CD14-positive monocyte (primary cell): ENCODE results near the gene PTPRC. TPM values are rescaled to one million over a fixed set of nuclear protein-coding genes. Genes with fewer than 3 reads are reported as not detected.
A peak's percentile ranks its signal among the peaks of the same experiment; 100 is the strongest.

Experiments
- DNase-seq, 3 donors: peaks; one replicate each; pipeline ENCODE4 v3.0.0-alpha.2; 2011 to 2022
- H2AFZ ChIP-seq: 2 replicates; pipeline ENCODE4 v1.6.0; 2012; ENCODE audit warnings: mild to moderate bottlenecking, low read depth, low read length, inconsistent platforms; ENCODE audit not compliant: insufficient read depth, poor library complexity, severe bottlenecking
- H3K27ac ChIP-seq, 2 donors: 1 replicate in 1 of 2; 2 replicates in 1 of 2; pipeline ENCODE4 v1.5.1; 2012 to 2013; ENCODE audit warnings: low read length in 2 of 2, control low read depth in 1 of 2, inconsistent platforms in 1 of 2, low read depth in 1 of 2, mild to moderate bottlenecking in 1 of 2
- H3K27me3 ChIP-seq, 2 donors: one replicate each; pipeline versions ENCODE4 v1.6.0 to v1.6.1; 2011 to 2013; ENCODE audit warnings: low read length in 2 of 2; ENCODE audit not compliant: control insufficient read depth in 2 of 2, insufficient read depth in 2 of 2
- H3K36me3 ChIP-seq, 2 donors: replicated peaks in 1 of 2; 1 replicate in 1 of 2; 2 replicates in 1 of 2; pipeline versions ENCODE4 v1.5.1 to v1.6.1; 2012 to 2013; ENCODE audit warnings: low read length in 2 of 2, control low read depth in 1 of 2, inconsistent platforms in 1 of 2, mild to moderate bottlenecking in 1 of 2; ENCODE audit not compliant: insufficient read depth in 2 of 2, control insufficient read depth in 1 of 2
- H3K4me1 ChIP-seq, 2 donors: 1 replicate in 1 of 2; 2 replicates in 1 of 2; pipeline versions ENCODE4 v1.5.1 to v1.6.1; 2012 to 2013; ENCODE audit warnings: low read length in 2 of 2, control low read depth in 1 of 2, inconsistent platforms in 1 of 2, mild to moderate bottlenecking in 1 of 2, moderate library complexity in 1 of 2; ENCODE audit not compliant: insufficient read depth in 2 of 2, control insufficient read depth in 1 of 2
- H3K4me2 ChIP-seq: replicated peaks from 2 replicates; pipeline ENCODE3; 2012; ENCODE audit warnings: low read length, moderate library complexity, mild to moderate bottlenecking; ENCODE audit not compliant: poor library complexity, severe bottlenecking; ENCODE audit errors: extremely low read depth
- H3K4me3 ChIP-seq, 3 experiments: fragments of 200-600 bp in 1 of 3; sonication (generic) in 1 of 3; replicated peaks in 1 of 3; 1 replicate in 2 of 3; 2 replicates in 1 of 3; pipeline ENCODE4 v1.5.1; 2011 to 2013; ENCODE audit warnings: low read length in 3 of 3, mild to moderate bottlenecking in 3 of 3, control low read depth in 2 of 3, low read depth in 2 of 3, inconsistent platforms in 1 of 3, moderate library complexity in 1 of 3
- H3K79me2 ChIP-seq: 2 replicates; pipeline ENCODE4 v1.6.0; 2012; ENCODE audit warnings: mild to moderate bottlenecking, control low read depth, inconsistent platforms, low read length, moderate library complexity; ENCODE audit not compliant: insufficient read depth
- H3K9ac ChIP-seq: 2 replicates; pipeline ENCODE4 v1.6.0; 2017; ENCODE audit warnings: low read length, mild to moderate bottlenecking; ENCODE audit not compliant: insufficient read depth, poor library complexity, severe bottlenecking
- H3K9me3 ChIP-seq, 2 donors: replicated peaks in 1 of 2; 1 replicate in 1 of 2; 2 replicates in 1 of 2; pipeline versions ENCODE4 v1.5.1 to v1.6.1; 2012 to 2013; ENCODE audit warnings: low read length in 2 of 2, control low read depth in 1 of 2; ENCODE audit not compliant: control insufficient read depth in 1 of 2, insufficient read depth in 1 of 2
- H4K20me1 ChIP-seq: 2 replicates; pipeline ENCODE4 v1.6.0; 2012; ENCODE audit warnings: mild to moderate bottlenecking, low read length, control low read depth, moderate library complexity; ENCODE audit not compliant: insufficient read depth
- H3K27ac Mint-ChIP-seq, 7 donors: one replicate each; pipeline ENCODE4 v1.8.0; 2020; ENCODE audit warnings: mild to moderate bottlenecking in 7 of 7, mixed read lengths in 7 of 7, moderate library complexity in 6 of 7, inconsistent platforms in 2 of 7
- H3K27me3 Mint-ChIP-seq, 3 donors: one replicate each; pipeline ENCODE4 v1.8.0; 2021 to 2022; ENCODE audit warnings: low read depth in 3 of 3, mild to moderate bottlenecking in 3 of 3, mixed read lengths in 3 of 3, moderate library complexity in 3 of 3, inconsistent platforms in 1 of 3
- H3K36me3 Mint-ChIP-seq, 2 donors: one replicate each; pipeline ENCODE4 v1.8.0; 2020; ENCODE audit warnings: mixed read lengths in 2 of 2, inconsistent platforms in 1 of 2, mild to moderate bottlenecking in 1 of 2
- H3K4me1 Mint-ChIP-seq: one replicate; pipeline ENCODE4 v1.8.0; 2020; ENCODE audit warnings: mild to moderate bottlenecking, mixed read lengths
- H3K4me3 Mint-ChIP-seq, 2 donors: one replicate each; pipeline ENCODE4 v1.8.0; 2020; ENCODE audit warnings: mild to moderate bottlenecking in 2 of 2, mixed read lengths in 2 of 2, moderate library complexity in 1 of 2
- H3K9me3 Mint-ChIP-seq, 7 donors: one replicate each; pipeline ENCODE4 v1.8.0; 2020 to 2022; ENCODE audit warnings: mixed read lengths in 7 of 7, mild to moderate bottlenecking in 6 of 7, moderate library complexity in 6 of 7, inconsistent platforms in 2 of 7
- WGBS: methylation state at CpG from one replicate; pipeline ENCODE4 v1.1.5; 2013; ENCODE audit warnings: missing lambda C conversion rate; ENCODE audit not compliant: insufficient coverage; 5-methylcytosine and 5-hydroxymethylcytosine counted together
- intact Hi-C, 2 donors: fragments of 100-400 bp; cut with micrococcal nuclease; formaldehyde crosslinking; loops; one replicate each; pipeline versions ENCODE4 v1.15.0 to v1.15.1; 2023
- polyA plus RNA-seq, 3 donors: library from polyadenylated mRNA; depleted of rRNA in 1 of 3; unstranded in 2 of 3; stranded (reverse) in 1 of 3; fragments of 300-500 nt in 2 of 3; fragments of >200 nt in 1 of 3; fragmentation: Illumina TruSeq in 2 of 3; gene quantifications; 1 replicate in 2 of 3; 2 replicates in 1 of 3; pipeline ENCODE4 v1.2.3, GENCODE V29; 2012 to 2021
- TF ChIP-seq, protein P1 (sequence below): fragments of 200-600 bp; IDR thresholded peaks from one replicate; pipeline ENCODE4 v1.8.0; 2022; ENCODE audit warnings: antibody characterized with exemption, mild to moderate bottlenecking

PTPRC gene
- polyA plus RNA-seq, 3 donors: 410 to 992 (median 667) TPM

DNA sequence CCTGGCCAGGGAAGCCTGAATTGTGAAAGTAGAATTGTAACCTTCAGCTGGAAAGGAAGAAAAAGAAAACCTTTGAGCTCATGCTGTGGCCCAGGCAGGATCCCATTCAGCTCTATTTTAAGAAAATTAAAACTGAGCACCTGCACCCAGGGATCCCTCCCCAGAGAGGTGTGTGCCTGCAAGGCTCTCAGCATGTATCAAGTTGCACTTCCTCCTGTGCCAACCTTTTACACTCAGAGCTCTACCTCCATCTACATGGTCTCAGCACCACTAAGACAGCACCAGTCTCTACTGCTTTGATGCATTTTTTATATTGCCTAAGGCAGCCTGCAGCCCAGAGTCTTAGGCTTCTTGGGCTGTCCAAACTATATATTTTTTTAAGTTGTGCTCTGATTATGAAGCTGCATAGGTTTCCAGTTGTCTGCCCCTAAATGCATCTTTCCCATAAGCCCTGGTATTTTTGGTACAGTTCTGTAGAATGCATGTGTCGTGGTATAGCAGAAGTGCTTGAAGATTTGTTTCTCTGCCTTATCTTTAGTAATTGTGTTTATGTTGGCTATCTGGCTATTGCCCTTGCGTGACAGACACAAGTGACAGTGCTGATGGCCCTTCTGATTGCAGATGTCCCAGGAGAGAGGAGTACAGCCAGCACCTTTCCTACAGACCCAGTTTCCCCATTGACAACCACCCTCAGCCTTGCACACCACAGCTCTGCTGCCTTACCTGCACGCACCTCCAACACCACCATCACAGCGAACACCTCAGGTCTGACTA lies 63.1 kb downstream of the PTPRC start:
- Histone ChIP-seq H3K27ac (peak overlapping the region in 1 of 2 donors; percentile 40), H3K4me3 (no peak overlapping the region)
- intact Hi-C loops: loop anchor here in 1 of 2 donors (10.0 kb wide), 1 partner anchor 53 kb away; no protein-coding TSS in a partner anchor

GRCh38 chr1:198708761-198709525 lies 70.1 kb downstream of the PTPRC start:
- no peaks in the 10 kb centered on the region for H3K27me3 Mint-ChIP-seq
- no peak overlapping the region for H3K4me3 ChIP-seq
- H2AFZ ChIP-seq: no peak overlapping the region
- H3K27ac Mint-ChIP-seq: peak overlapping the region in 1 of 7 donors; percentile 37
- intact Hi-C loops: loop anchor here in 1 of 2 donors (10.0 kb wide), 1 partner anchor 46 kb away; no protein-coding TSS in a partner anchor
- peaks cover 9% of the 10 kb centered on the region for H3K79me2 ChIP-seq
- 100% methylated on average over 1 of the region's 5 CpGs for WGBS
- DNase-seq: no peak
- peaks cover 2% of the 10 kb centered on the region for H3K4me1 Mint-ChIP-seq
- no peaks in the 10 kb centered on the region for H3K9me3 Mint-ChIP-seq
- peak overlapping the region in 1 of 2 donors; percentile 7 for H3K27ac ChIP-seq
- peaks cover 100% of the 10 kb centered on the region for H4K20me1 ChIP-seq
- peaks cover 92 to 100% of the 10 kb centered on the region in 2 donors for H3K36me3 ChIP-seq
- no peaks in the 10 kb centered on the region for H3K27me3 ChIP-seq
- no peak overlapping the region for H3K9ac ChIP-seq
- TF ChIP-seq, protein P1, sequence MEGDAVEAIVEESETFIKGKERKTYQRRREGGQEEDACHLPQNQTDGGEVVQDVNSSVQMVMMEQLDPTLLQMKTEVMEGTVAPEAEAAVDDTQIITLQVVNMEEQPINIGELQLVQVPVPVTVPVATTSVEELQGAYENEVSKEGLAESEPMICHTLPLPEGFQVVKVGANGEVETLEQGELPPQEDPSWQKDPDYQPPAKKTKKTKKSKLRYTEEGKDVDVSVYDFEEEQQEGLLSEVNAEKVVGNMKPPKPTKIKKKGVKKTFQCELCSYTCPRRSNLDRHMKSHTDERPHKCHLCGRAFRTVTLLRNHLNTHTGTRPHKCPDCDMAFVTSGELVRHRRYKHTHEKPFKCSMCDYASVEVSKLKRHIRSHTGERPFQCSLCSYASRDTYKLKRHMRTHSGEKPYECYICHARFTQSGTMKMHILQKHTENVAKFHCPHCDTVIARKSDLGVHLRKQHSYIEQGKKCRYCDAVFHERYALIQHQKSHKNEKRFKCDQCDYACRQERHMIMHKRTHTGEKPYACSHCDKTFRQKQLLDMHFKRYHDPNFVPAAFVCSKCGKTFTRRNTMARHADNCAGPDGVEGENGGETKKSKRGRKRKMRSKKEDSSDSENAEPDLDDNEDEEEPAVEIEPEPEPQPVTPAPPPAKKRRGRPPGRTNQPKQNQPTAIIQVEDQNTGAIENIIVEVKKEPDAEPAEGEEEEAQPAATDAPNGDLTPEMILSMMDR: no peak
- no peaks in the 10 kb centered on the region for H3K4me1 ChIP-seq
- peaks cover 83 to 90% of the 10 kb centered on the region in 2 donors for H3K36me3 Mint-ChIP-seq
- H3K4me3 Mint-ChIP-seq: no peak overlapping the region
- no peak overlapping the region for H3K4me2 ChIP-seq
- H3K9me3 ChIP-seq: no peaks in the 10 kb centered on the region

More for the DNA sequence above, 63.1 kb downstream of the PTPRC start:
- no peak for DNase-seq
- H2AFZ ChIP-seq: no peak overlapping the region
- peaks cover 73% of the 10 kb centered on the region for H3K79me2 ChIP-seq
- H3K9me3 Mint-ChIP-seq: no peaks in the 10 kb centered on the region
- H3K4me1 ChIP-seq: no peaks in the 10 kb centered on the region
- H3K36me3 ChIP-seq: peaks cover 97 to 98% of the 10 kb centered on the region in 2 donors
- peaks cover 8% of the 10 kb centered on the region for H3K4me1 Mint-ChIP-seq
- H4K20me1 ChIP-seq: peaks cover 100% of the 10 kb centered on the region
- H3K9me3 ChIP-seq: no peaks in the 10 kb centered on the region
- peaks cover 85 to 92% of the 10 kb centered on the region in 2 donors for H3K36me3 Mint-ChIP-seq
- H3K9ac ChIP-seq: no peak overlapping the region
- peak overlapping the region in 2 of 7 donors; percentile 58 to 64 for H3K27ac Mint-ChIP-seq
- no peak overlapping the region for H3K4me2 ChIP-seq
- H3K27me3 Mint-ChIP-seq: peaks cover 0 to 3% (median 0%) of the 10 kb centered on the region in 3 donors
- TF ChIP-seq, protein P1: no peak
- no peaks in the 10 kb centered on the region for H3K27me3 ChIP-seq
- WGBS: 100% methylated on average over 2 of the region's 4 CpGs
- H3K4me3 Mint-ChIP-seq: no peak overlapping the region
